Measurements from ENCODE around the gene IL1RAPL2.
"Not testable (repeated sequence)": the region's sequence is repeated elsewhere in the genome, so short reads cannot be mapped to it uniquely, and the experiment has no call there.

Gene IL1RAPL2

GRCh38 chrX:105610411-105610810 is 1044.4 kb downstream of the IL1RAPL2 start:
- DNase-seq (ENCODE audit: low read depth): no peak

- no peak for DNase-seq (ENCODE audit: low read depth)
Measured at GRCh38 chrX:105618393-105619101, 1052.5 kb downstream of the IL1RAPL2 start.

GRCh38 chrX:105634180-105634579 is 1068.2 kb downstream of the IL1RAPL2 start:
- no peak for DNase-seq (ENCODE audit: low read depth)

GRCh38 chrX:105635794-105636193 is 1069.8 kb downstream of the IL1RAPL2 start:
- no peak for DNase-seq (ENCODE audit: low read depth)

- no peak for DNase-seq (ENCODE audit: low read depth)
Measured at GRCh38 chrX:105636667-105637066, 1070.7 kb downstream of the IL1RAPL2 start.

GRCh38 chrX:105645667-105646357 is 1079.8 kb downstream of the IL1RAPL2 start:
- no peak for DNase-seq (ENCODE audit: low read depth)

GRCh38 chrX:105646592-105647372 is 1080.8 kb downstream of the IL1RAPL2 start:
- no peak for DNase-seq (ENCODE audit: low read depth)

- no peak for DNase-seq (ENCODE audit: low read depth)
Measured at GRCh38 chrX:105647749-105648148, 1081.8 kb downstream of the IL1RAPL2 start.

- no peak for DNase-seq (ENCODE audit: low read depth)
Measured at GRCh38 chrX:105648732-105649131, 1082.7 kb downstream of the IL1RAPL2 start.

- no peak for DNase-seq (ENCODE audit: low read depth)
Measured at GRCh38 chrX:105650577-105650976, 1084.6 kb downstream of the IL1RAPL2 start.

- no peak for DNase-seq (ENCODE audit: low read depth)
Measured at GRCh38 chrX:105650986-105651385, 1085.0 kb downstream of the IL1RAPL2 start.

- no peak for DNase-seq (ENCODE audit: low read depth)
Measured at GRCh38 chrX:105653891-105654290, 1087.9 kb downstream of the IL1RAPL2 start.

- DNase-seq (ENCODE audit: low read depth): no peak
Measured at GRCh38 chrX:105658136-105658535, 1092.1 kb downstream of the IL1RAPL2 start.

- no peak for DNase-seq (ENCODE audit: low read depth)
Measured at GRCh38 chrX:105662248-105662647, 1096.2 kb downstream of the IL1RAPL2 start.

- DNase-seq (ENCODE audit: low read depth): no peak
Measured at GRCh38 chrX:105664243-105664642, 1098.2 kb downstream of the IL1RAPL2 start.

- DNase-seq (ENCODE audit: low read depth): not testable (repeated sequence)
Measured at GRCh38 chrX:105684288-105684687, 1118.3 kb downstream of the IL1RAPL2 start.

- DNase-seq (ENCODE audit: low read depth): no peak
Measured at GRCh38 chrX:105694839-105695238, 1128.8 kb downstream of the IL1RAPL2 start.

GRCh38 chrX:105695451-105695850 is 1129.5 kb downstream of the IL1RAPL2 start:
- DNase-seq (ENCODE audit: low read depth): no peak

- no peak for DNase-seq (ENCODE audit: low read depth)
Measured at GRCh38 chrX:105696870-105697269, 1130.9 kb downstream of the IL1RAPL2 start.

- no peak for DNase-seq (ENCODE audit: low read depth)
Measured at GRCh38 chrX:105697984-105698781, 1132.2 kb downstream of the IL1RAPL2 start.

GRCh38 chrX:105700331-105700730 is 1134.3 kb downstream of the IL1RAPL2 start:
- no peak for DNase-seq (ENCODE audit: low read depth)

Measured in activated T-cell treated with anti-CD3 and anti-CD28 coated beads for 48 hours (primary cell).